Measurements from ENCODE around the gene SPANXA1.
"Not testable (repeated sequence)": the region's sequence is repeated elsewhere in the genome, so short reads cannot be mapped to it uniquely, and the experiment has no call there.

SPANXA1 gene

GRCh38 chrX:141584638-141585037, at the start of gene SPANXA1:
SPANXA1 (minus strand) TSS chrX:141584738; CDS start chrX:141584678, 60 bp downstream.
- H3K9me3 ChIP-seq (ENCODE audit: insufficient read depth, low read length); H3K4me3 ChIP-seq (ENCODE audit: insufficient read length, low read depth); H3K9ac ChIP-seq (ENCODE audit: insufficient read length, low read depth); H3K36me3 ChIP-seq (ENCODE audit: insufficient read depth, insufficient read length, low read length); H3K4me1 ChIP-seq (ENCODE audit: insufficient read depth, insufficient read length); DNase-seq (ENCODE audit: low read depth, low spot score); H3K27me3 ChIP-seq (ENCODE audit: insufficient read depth, insufficient read length): not testable (repeated sequence)

GRCh38 chrX:141632124-141632523, 47.6 kb upstream of the SPANXA1 start:
- no peak overlapping the region for H3K9ac ChIP-seq (ENCODE audit: insufficient read length, low read depth)
- no peaks in the 10 kb centered on the region for H3K27me3 ChIP-seq (ENCODE audit: insufficient read depth, insufficient read length)
- DNase-seq (ENCODE audit: low read depth, low spot score) = no peak
- no peak overlapping the region for H3K4me3 ChIP-seq (ENCODE audit: insufficient read length, low read depth)
- no peaks in the 10 kb centered on the region for H3K9me3 ChIP-seq (ENCODE audit: insufficient read depth, low read length)
- H3K4me1 ChIP-seq (ENCODE audit: insufficient read depth, insufficient read length) = no peaks in the 10 kb centered on the region
- no peaks in the 10 kb centered on the region for H3K36me3 ChIP-seq (ENCODE audit: insufficient read depth, insufficient read length, low read length)
- TF ChIP-seq YY1 (IDR thresholded peaks at IDR 0.05; ENCODE audit: insufficient read depth, insufficient read length) (no peak), SUZ12 (IDR thresholded peaks at IDR 0.05; ENCODE audit: extremely low read depth, insufficient read depth, insufficient read length) (no peak), ZNF274 (IDR thresholded peaks at IDR 0.05; ENCODE audit: low read depth, low read length) (no peak)

GRCh38 chrX:141619336-141619735, 34.8 kb upstream of the SPANXA1 start:
- Histone ChIP-seq H3K4me1 (ENCODE audit: insufficient read depth, insufficient read length) (no peaks in the 10 kb centered on the region), H3K9me3 (ENCODE audit: insufficient read depth, low read length) (no peaks in the 10 kb centered on the region), H3K9ac (ENCODE audit: insufficient read length, low read depth) (no peak overlapping the region), H3K27me3 (ENCODE audit: insufficient read depth, insufficient read length) (no peaks in the 10 kb centered on the region), H3K36me3 (ENCODE audit: insufficient read depth, insufficient read length, low read length) (no peaks in the 10 kb centered on the region), H3K4me3 (ENCODE audit: insufficient read length, low read depth) (no peak overlapping the region)
- no peak for TF ChIP-seq ZNF274 (IDR thresholded peaks at IDR 0.05; ENCODE audit: low read depth, low read length)
- TF ChIP-seq YY1 (IDR thresholded peaks at IDR 0.05; ENCODE audit: insufficient read depth, insufficient read length) = no peak
- TF ChIP-seq SUZ12 (IDR thresholded peaks at IDR 0.05; ENCODE audit: extremely low read depth, insufficient read depth, insufficient read length) = no peak
- DNase-seq (ENCODE audit: low read depth, low spot score) = no peak

GRCh38 chrX:141609111-141609510, 24.6 kb upstream of the SPANXA1 start:
- Histone ChIP-seq H3K9ac (ENCODE audit: insufficient read length, low read depth) (no peak overlapping the region), H3K4me3 (ENCODE audit: insufficient read length, low read depth) (no peak overlapping the region), H3K9me3 (ENCODE audit: insufficient read depth, low read length) (no peaks in the 10 kb centered on the region), H3K36me3 (ENCODE audit: insufficient read depth, insufficient read length, low read length) (no peaks in the 10 kb centered on the region), H3K4me1 (ENCODE audit: insufficient read depth, insufficient read length) (no peaks in the 10 kb centered on the region), H3K27me3 (ENCODE audit: insufficient read depth, insufficient read length) (no peaks in the 10 kb centered on the region)
- TF ChIP-seq SUZ12 (IDR thresholded peaks at IDR 0.05; ENCODE audit: extremely low read depth, insufficient read depth, insufficient read length) (no peak), YY1 (IDR thresholded peaks at IDR 0.05; ENCODE audit: insufficient read depth, insufficient read length) (no peak), ZNF274 (IDR thresholded peaks at IDR 0.05; ENCODE audit: low read depth, low read length) (no peak)
- no peak for DNase-seq (ENCODE audit: low read depth, low spot score)

GRCh38 chrX:141589408-141589807, 4.9 kb upstream of the SPANXA1 start, which contains the start of gene SPANXA2:
SPANXA2 (plus strand) TSS chrX:141589708; CDS start chrX:141589768, 60 bp downstream.
- not testable (repeated sequence) for H3K36me3 ChIP-seq (ENCODE audit: insufficient read depth, insufficient read length, low read length); H3K4me3 ChIP-seq (ENCODE audit: insufficient read length, low read depth); H3K27me3 ChIP-seq (ENCODE audit: insufficient read depth, insufficient read length); DNase-seq (ENCODE audit: low read depth, low spot score); H3K9me3 ChIP-seq (ENCODE audit: insufficient read depth, low read length); H3K4me1 ChIP-seq (ENCODE audit: insufficient read depth, insufficient read length); H3K9ac ChIP-seq (ENCODE audit: insufficient read length, low read depth)

GRCh38 chrX:141542551-141542950, 42.0 kb downstream of the SPANXA1 start:
- H3K4me3 ChIP-seq (ENCODE audit: insufficient read length, low read depth); H3K27me3 ChIP-seq (ENCODE audit: insufficient read depth, insufficient read length); H3K9me3 ChIP-seq (ENCODE audit: insufficient read depth, low read length); H3K4me1 ChIP-seq (ENCODE audit: insufficient read depth, insufficient read length); DNase-seq (ENCODE audit: low read depth, low spot score); H3K9ac ChIP-seq (ENCODE audit: insufficient read length, low read depth); H3K36me3 ChIP-seq (ENCODE audit: insufficient read depth, insufficient read length, low read length): not testable (repeated sequence)
